GM23338 (cell line): ENCODE measurements around the gene TBX19. TPM values are rescaled to one million over a fixed set of nuclear protein-coding genes. Genes with fewer than 3 reads are reported as not detected.

Source experiments
- ATAC-seq: fragments of 200-7000 bp; cut with Tn5 transposase; 3 replicates; pipeline ENCODE4 v1.9.1; 2020
- DNase-seq: peaks from one replicate; pipeline ENCODE4 v3.0.0-alpha.2; 2015; ENCODE audit warnings: low spot score
- H2AFZ ChIP-seq: fragments of 200-600 bp; sonication (generic); 2 replicates; pipeline ENCODE4 v1.8.0; 2016; ENCODE audit warnings: antibody characterized with exemption, mild to moderate bottlenecking, moderate library complexity
- H3F3A ChIP-seq: fragments of 200-600 bp; sonication (generic); replicated peaks from 2 replicates; pipeline ENCODE4 v1.8.0; 2017; ENCODE audit warnings: antibody characterized with exemption, mixed run types, low read depth
- H3K27ac ChIP-seq: fragments of 200-600 bp; sonication (generic); 2 replicates; pipeline ENCODE4 v1.6.1; 2016; ENCODE audit warnings: low read depth
- H3K27me3 ChIP-seq: fragments of 200-600 bp; sonication (generic); 2 replicates; pipeline ENCODE4 v1.8.0; 2016; ENCODE audit warnings: mild to moderate bottlenecking, mixed run types, moderate library complexity; ENCODE audit not compliant: insufficient read depth
- H3K36me3 ChIP-seq: fragments of 200-600 bp; sonication (generic); 2 replicates; pipeline ENCODE4 v1.8.0; 2016; ENCODE audit warnings: mild to moderate bottlenecking; ENCODE audit not compliant: insufficient read depth
- H3K4me1 ChIP-seq: fragments of 200-600 bp; sonication (generic); 2 replicates; pipeline ENCODE4 v1.8.0; 2016; ENCODE audit warnings: mild to moderate bottlenecking, moderate library complexity; ENCODE audit not compliant: insufficient read depth
- H3K4me2 ChIP-seq: fragments of 200-600 bp; sonication (generic); 2 replicates; pipeline ENCODE4 v1.7.1; 2017; ENCODE audit warnings: mixed run types
- H3K4me3 ChIP-seq: fragments of 200-600 bp; sonication (generic); 2 replicates; pipeline ENCODE4 v1.6.1; 2016; ENCODE audit warnings: mixed run types
- H3K79me2 ChIP-seq: fragments of 200-600 bp; sonication (generic); replicated peaks from 2 replicates; pipeline ENCODE4 v1.8.0; 2017; ENCODE audit warnings: mild to moderate bottlenecking; ENCODE audit not compliant: insufficient read depth
- H3K9me2 ChIP-seq: fragments of 200-600 bp; sonication (generic); 2 replicates; pipeline ENCODE4 v1.8.0; 2017; ENCODE audit not compliant: insufficient read depth
- H4K20me1 ChIP-seq: fragments of 200-600 bp; sonication (generic); replicated peaks from 2 replicates; pipeline ENCODE4 v1.8.0; 2017; ENCODE audit warnings: mild to moderate bottlenecking; ENCODE audit not compliant: insufficient read depth
- H3K27ac Mint-ChIP-seq: 2 replicates; pipeline ENCODE4 v1.8.0; 2020; ENCODE audit warnings: inconsistent platforms, mild to moderate bottlenecking, moderate library complexity, mixed read lengths
- H3K27me3 Mint-ChIP-seq: 3 replicates; pipeline ENCODE4 v1.8.0; 2022; ENCODE audit warnings: low read depth, mild to moderate bottlenecking, moderate library complexity, mixed read lengths, inconsistent platforms; ENCODE audit not compliant: insufficient read depth, poor library complexity
- H3K36me3 Mint-ChIP-seq: 3 replicates; pipeline ENCODE4 v1.8.0; 2021; ENCODE audit warnings: low read depth, mild to moderate bottlenecking, inconsistent platforms, moderate library complexity, mixed read lengths
- H3K4me1 Mint-ChIP-seq: 3 replicates; pipeline ENCODE4 v1.8.0; 2020; ENCODE audit warnings: mild to moderate bottlenecking, inconsistent platforms, mixed read lengths
- H3K4me3 Mint-ChIP-seq: 3 replicates; pipeline ENCODE4 v1.8.0; 2021; ENCODE audit warnings: moderate library complexity, mild to moderate bottlenecking, inconsistent platforms, mixed read lengths
- H3K9me3 Mint-ChIP-seq: 3 replicates; pipeline ENCODE4 v1.8.0; 2020; ENCODE audit warnings: moderate library complexity, mild to moderate bottlenecking, inconsistent platforms, mixed read lengths
- ETS1 ChIP-seq: IDR thresholded peaks from 2 replicates; pipeline ENCODE4 v1.6.1; 2016; ENCODE audit warnings: antibody characterized with exemption
- EZH2phosphoT487 ChIP-seq: fragments of 200-600 bp; sonication (generic); IDR thresholded peaks from one replicate; pipeline ENCODE4 v1.8.1; 2018; ENCODE audit warnings: antibody characterized with exemption; ENCODE audit not compliant: unreplicated experiment
- REST ChIP-seq: IDR thresholded peaks from one replicate; pipeline ENCODE4 v1.6.1; 2018; ENCODE audit warnings: antibody characterized with exemption; ENCODE audit not compliant: unreplicated experiment
- STAT1 ChIP-seq: IDR thresholded peaks from one replicate; pipeline ENCODE4 v1.6.1; 2016; ENCODE audit warnings: antibody characterized with exemption; ENCODE audit not compliant: unreplicated experiment
- ZNF114 ChIP-seq: fragments of 250-450 bp; sonication (Bioruptor Pico); IDR thresholded peaks from 2 replicates; pipeline ENCODE4 v1.5.0; 2020; ENCODE audit warnings: mild to moderate bottlenecking, moderate library complexity
- ZNF331 ChIP-seq: fragments of 250-450 bp; sonication (Bioruptor Pico); IDR thresholded peaks from 2 replicates; pipeline ENCODE4 v1.5.0; 2020; ENCODE audit warnings: low read depth, mild to moderate bottlenecking, moderate library complexity
- polyA plus RNA-seq: library from polyadenylated mRNA; unstranded; fragments of >200 nt; fragmentation: Nextera tagmentation; extraction: Ambion mirVana; gene quantifications from 2 replicates; pipeline ENCODE4 v1.2.1, GENCODE V29; 2016
- total RNA-seq: library from RNA; depleted of rRNA; stranded (reverse); fragments of >200 nt; shearing (Covaris generic); gene quantifications from 2 replicates; pipeline ENCODE4 v1.2.3, GENCODE V29; 2014
- TF ChIP-seq, protein P1 (sequence below), 2 experiments: fragments of 200-600 bp in 1 of 2; sonication (generic) in 1 of 2; conservative IDR thresholded peaks; 2 replicates each; pipeline versions ENCODE4 v1.5.1 to v1.6.1; 2016 to 2017; ENCODE audit warnings: antibody characterized with exemption in 2 of 2, low read depth in 2 of 2, mild to moderate bottlenecking in 2 of 2, moderate library complexity in 1 of 2

The TBX19 gene
- total and polyA plus RNA-seq, 2 experiments from 2014 or later: 0.76 to 1.1 TPM

DNA sequence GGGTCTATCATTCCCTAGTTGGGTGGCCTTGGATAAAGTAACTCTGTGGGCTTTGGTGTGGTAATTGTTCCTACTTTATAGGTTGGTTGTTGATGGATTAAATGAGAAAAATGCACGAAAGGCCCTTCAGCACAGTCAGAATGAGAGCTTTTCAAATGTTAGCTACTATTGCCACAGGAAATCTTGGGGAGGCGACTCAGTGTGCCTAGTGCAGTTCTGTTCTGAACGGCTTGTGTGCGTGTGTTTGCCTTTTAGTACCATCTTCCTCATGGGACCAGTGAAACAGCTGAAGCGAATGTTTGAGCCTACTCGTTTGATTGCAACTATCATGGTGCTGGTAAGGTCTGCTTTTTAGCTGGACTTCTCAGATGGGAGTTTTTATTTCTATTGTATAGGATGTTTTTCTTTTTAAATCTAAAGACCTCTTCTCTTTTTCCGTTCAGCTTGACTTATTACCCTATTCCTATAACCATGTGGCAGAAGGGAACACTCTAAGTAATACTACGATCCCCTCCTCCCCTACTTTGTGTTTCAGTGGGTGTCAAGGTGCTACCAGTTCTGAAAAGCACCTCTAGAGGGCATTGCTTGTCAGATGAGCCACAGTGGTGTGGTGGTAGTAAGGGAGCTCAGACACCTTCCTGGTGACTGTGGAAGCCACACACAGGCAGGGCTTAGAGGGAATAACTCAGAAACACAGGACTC, 45.7 kb upstream of the TBX19 start:
- peaks cover 14% of the 10 kb centered on the region for H3K36me3 ChIP-seq
- H3K9me2 ChIP-seq: no peaks in the 10 kb centered on the region
- peaks cover 3% of the 10 kb centered on the region; the same call in 1 of the 3 replicates for H3K4me1 Mint-ChIP-seq
- H3K27ac ChIP-seq: no peak overlapping the region
- ATAC-seq: peak; percentile 100
- peak; percentile 86 for DNase-seq
- peaks cover 32% of the 10 kb centered on the region for H3K36me3 Mint-ChIP-seq
- no peak overlapping the region for H3K4me2 ChIP-seq
- H3F3A ChIP-seq: no peaks in the 10 kb centered on the region
- peaks cover 19% of the 10 kb centered on the region for H3K79me2 ChIP-seq
- no peak for TF ChIP-seq EZH2phosphoT487
- TF ChIP-seq, protein P1, sequence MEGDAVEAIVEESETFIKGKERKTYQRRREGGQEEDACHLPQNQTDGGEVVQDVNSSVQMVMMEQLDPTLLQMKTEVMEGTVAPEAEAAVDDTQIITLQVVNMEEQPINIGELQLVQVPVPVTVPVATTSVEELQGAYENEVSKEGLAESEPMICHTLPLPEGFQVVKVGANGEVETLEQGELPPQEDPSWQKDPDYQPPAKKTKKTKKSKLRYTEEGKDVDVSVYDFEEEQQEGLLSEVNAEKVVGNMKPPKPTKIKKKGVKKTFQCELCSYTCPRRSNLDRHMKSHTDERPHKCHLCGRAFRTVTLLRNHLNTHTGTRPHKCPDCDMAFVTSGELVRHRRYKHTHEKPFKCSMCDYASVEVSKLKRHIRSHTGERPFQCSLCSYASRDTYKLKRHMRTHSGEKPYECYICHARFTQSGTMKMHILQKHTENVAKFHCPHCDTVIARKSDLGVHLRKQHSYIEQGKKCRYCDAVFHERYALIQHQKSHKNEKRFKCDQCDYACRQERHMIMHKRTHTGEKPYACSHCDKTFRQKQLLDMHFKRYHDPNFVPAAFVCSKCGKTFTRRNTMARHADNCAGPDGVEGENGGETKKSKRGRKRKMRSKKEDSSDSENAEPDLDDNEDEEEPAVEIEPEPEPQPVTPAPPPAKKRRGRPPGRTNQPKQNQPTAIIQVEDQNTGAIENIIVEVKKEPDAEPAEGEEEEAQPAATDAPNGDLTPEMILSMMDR (conservative IDR thresholded peaks at IDR 0.05; ENCODE audit: low read depth in 2 of 2): peak; percentile 83 to 92
- no peaks in the 10 kb centered on the region for H3K27me3 ChIP-seq
- no peaks in the 10 kb centered on the region; the same call in 1 of the 2 replicates for H4K20me1 ChIP-seq
- no peak overlapping the region for H3K4me3 Mint-ChIP-seq
- no peak overlapping the region for H2AFZ ChIP-seq
- no peaks in the 10 kb centered on the region for H3K9me3 Mint-ChIP-seq
- no peak overlapping the region for H3K27ac Mint-ChIP-seq
- peaks cover 4% of the 10 kb centered on the region for H3K27me3 Mint-ChIP-seq
- no peak overlapping the region for H3K4me3 ChIP-seq
- no peaks in the 10 kb centered on the region for H3K4me1 ChIP-seq

GRCh38 chr1:168235548-168235885, 45.2 kb upstream of the TBX19 start:
- TF ChIP-seq ZNF114: no peak
- TF ChIP-seq, protein P1 (conservative IDR thresholded peaks at IDR 0.05; ENCODE audit: low read depth in 2 of 2): peak in 1 of 2 experiments; percentile 30; a peak in 1 of 4 replicates
- DNase-seq: no peak
- Histone ChIP-seq H3K27ac (no peak overlapping the region), H3K4me3 (no peak overlapping the region), H3F3A (no peaks in the 10 kb centered on the region), H4K20me1 (no peaks in the 10 kb centered on the region; the same call in 1 of the 2 replicates), H3K27me3 (no peaks in the 10 kb centered on the region), H3K9me2 (no peaks in the 10 kb centered on the region), H3K4me2 (no peak overlapping the region), H3K4me1 (no peaks in the 10 kb centered on the region), H3K36me3 (peaks cover 14% of the 10 kb centered on the region), H2AFZ (no peak overlapping the region), H3K79me2 (peaks cover 14% of the 10 kb centered on the region)
- no peak overlapping the region for H3K4me3 Mint-ChIP-seq
- peaks cover 3% of the 10 kb centered on the region; the same call in 1 of the 3 replicates for H3K4me1 Mint-ChIP-seq
- no peak; the same call in 2 of the 3 replicates for ATAC-seq
- no peaks in the 10 kb centered on the region for H3K9me3 Mint-ChIP-seq
- H3K36me3 Mint-ChIP-seq: peaks cover 37% of the 10 kb centered on the region
- H3K27me3 Mint-ChIP-seq: peaks cover 4% of the 10 kb centered on the region
- no peak overlapping the region for H3K27ac Mint-ChIP-seq

GRCh38 chr1:168235937-168236336, 44.7 kb upstream of the TBX19 start:
- Mint-ChIP-seq H3K27me3 (peaks cover 4% of the 10 kb centered on the region), H3K27ac (no peak overlapping the region), H3K4me3 (no peak overlapping the region), H3K36me3 (peaks cover 37% of the 10 kb centered on the region), H3K4me1 (peaks cover 3% of the 10 kb centered on the region; the same call in 1 of the 3 replicates), H3K9me3 (no peaks in the 10 kb centered on the region)
- Histone ChIP-seq H3K27ac (no peak overlapping the region), H3F3A (no peaks in the 10 kb centered on the region), H3K4me2 (no peak overlapping the region), H3K4me1 (no peaks in the 10 kb centered on the region), H3K36me3 (peaks cover 14% of the 10 kb centered on the region), H3K9me2 (no peaks in the 10 kb centered on the region), H3K4me3 (no peak overlapping the region), H3K27me3 (no peaks in the 10 kb centered on the region), H2AFZ (no peak overlapping the region), H3K79me2 (peaks cover 11% of the 10 kb centered on the region), H4K20me1 (no peaks in the 10 kb centered on the region; the same call in 1 of the 2 replicates)
- DNase-seq (no peak), ATAC-seq (no peak)
- TF ChIP-seq REST: no peak
- TF ChIP-seq ETS1: no peak
- TF ChIP-seq ZNF331 (CRISPR knock-in tag): no peak
- no peak for TF ChIP-seq EZH2phosphoT487
- no peak for TF ChIP-seq STAT1
